Measurements from ENCODE around the gene HOXA6. TPM values are rescaled to one million over a fixed set of nuclear protein-coding genes. Genes with fewer than 3 reads are reported as not detected.

Gene HOXA6
- total RNA-seq, 4 donors from 2014 or later, result 11.1 to 30.9 (median 18.7) TPM

- H3K36me3 ChIP-seq, result peaks cover 0 to 9% (median 0%) of the 10 kb centered on the region in 3 donors
- WGBS, 2 donors, result 49 to 51% methylated on average over 35 of the region's 35 CpGs
- no peaks in the 10 kb centered on the region for H3K9me3 ChIP-seq
- peaks cover 0 to 53% (median 2%) of the 10 kb centered on the region in 4 donors for H3K4me1 ChIP-seq
- H3K4me3 ChIP-seq, result peak overlapping the region in 3 of 4 donors; percentile 10 to 28 (median 11)
- peaks cover 0 to 79% of the 10 kb centered on the region in 2 donors for H3K27me3 ChIP-seq
- DNase-seq (ENCODE audit: low spot score in 2 of 2), result no peak
- TF ChIP-seq EP300 (IDR thresholded peaks at IDR 0.05) (no peak), POLR2A (IDR thresholded peaks at IDR 0.05) (no peak), CTCF (IDR thresholded peaks at IDR 0.05) (no peak)
- H3K27ac ChIP-seq, result peak overlapping the region in 3 of 4 donors; percentile 11 to 71 (median 42)
These were observed 43.9 kb downstream of the HOXA6 start for GRCh38 chr7:27103489-27104226.

GRCh38 chr7:27102581-27103442, 44.8 kb downstream of the HOXA6 start, which contains the start of gene HOXA2:
TSS of gene HOXA2 (minus strand) at chr7:27102683. CDS start at chr7:27102500, 183 bp downstream.
- no peak for TF ChIP-seq CTCF (IDR thresholded peaks at IDR 0.05)
- TF ChIP-seq EP300 (IDR thresholded peaks at IDR 0.05), result no peak
- no peak for TF ChIP-seq POLR2A (IDR thresholded peaks at IDR 0.05)
- Histone ChIP-seq H3K9me3 (no peaks in the 10 kb centered on the region), H3K27me3 (peaks cover 0 to 79% of the 10 kb centered on the region in 2 donors), H3K4me1 (peaks cover 0 to 57% (median 8%) of the 10 kb centered on the region in 4 donors), H3K27ac (peak within 1 kb of the TSS in 3 of 4 donors; percentile 28 to 71 (median 67)), H3K36me3 (peaks cover 0 to under 1% (median 0%) of the 10 kb centered on the region in 3 donors), H3K4me3 (peak within 1 kb of the TSS; percentile 4 to 28 (median 15))
- no peak for DNase-seq (ENCODE audit: low spot score in 2 of 2)
- 32 to 41% methylated on average over 29 of the region's 29 CpGs for WGBS, 2 donors

- H3K27me3 ChIP-seq, result peaks cover 0 to 87% of the 10 kb centered on the region in 2 donors
- DNase-seq (ENCODE audit: low spot score in 2 of 2), result no peak
- 19 to 33% methylated on average over 39 of the region's 39 CpGs for WGBS, 2 donors
These were observed 45.5 kb downstream of the HOXA6 start for GRCh38 chr7:27101957-27102580.

More at GRCh38 chr7:27101957-27102580, 45.5 kb downstream of the HOXA6 start:
- H3K4me3 ChIP-seq, result peak overlapping the region in 3 of 4 donors; percentile 1 to 28 (median 22)
- peak overlapping the region in 3 of 4 donors; percentile 28 to 71 (median 67) for H3K27ac ChIP-seq
- H3K4me1 ChIP-seq, result peaks cover 0 to 65% (median 9%) of the 10 kb centered on the region in 4 donors
- no peaks in the 10 kb centered on the region for H3K36me3 ChIP-seq
- H3K9me3 ChIP-seq, result no peaks in the 10 kb centered on the region
- TF ChIP-seq EP300 (IDR thresholded peaks at IDR 0.05) (no peak), CTCF (IDR thresholded peaks at IDR 0.05) (no peak), POLR2A (IDR thresholded peaks at IDR 0.05) (no peak)
